ENCODE measurements around the gene SNX22.
"Not testable (repeated sequence)": the region's sequence is repeated elsewhere in the genome, so short reads cannot be mapped to it uniquely, and the experiment has no call there.

Gene SNX22

DNA sequence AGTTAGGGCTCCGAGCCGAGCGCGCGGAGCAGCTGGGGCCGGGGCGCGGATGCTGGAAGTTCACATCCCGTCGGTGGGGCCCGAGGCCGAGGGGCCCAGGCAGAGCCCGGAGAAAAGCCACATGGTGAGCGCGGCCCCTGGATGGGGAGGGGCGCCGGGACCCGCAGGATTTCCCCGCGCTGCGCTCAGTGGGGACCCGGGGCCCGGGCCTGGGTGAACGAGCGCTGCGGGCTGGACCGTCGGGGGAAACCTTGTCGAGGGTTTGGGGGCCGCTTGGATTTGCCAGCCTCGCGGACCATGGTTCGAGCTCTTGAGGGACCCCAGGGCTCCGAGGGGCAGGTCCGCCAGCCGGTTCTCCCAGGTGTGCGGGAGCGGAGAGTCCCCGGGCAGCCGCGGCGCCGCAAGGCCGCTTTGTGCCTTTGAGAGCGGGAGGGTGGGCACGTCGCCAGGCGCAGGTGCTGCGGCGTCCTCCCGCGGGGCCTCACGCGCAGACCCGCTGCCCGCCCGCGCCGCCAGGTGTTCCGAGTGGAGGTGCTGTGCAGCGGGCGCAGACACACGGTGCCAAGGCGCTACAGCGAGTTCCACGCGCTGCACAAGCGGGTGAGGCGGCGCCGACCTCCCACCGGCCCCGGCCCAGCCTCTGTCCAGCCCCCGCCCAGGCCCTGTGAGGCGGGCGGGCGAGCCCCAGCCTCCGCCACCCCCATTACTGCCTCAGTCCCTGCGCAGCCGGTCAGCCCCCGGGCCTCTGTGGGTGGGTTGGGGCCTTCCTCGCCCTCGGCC, at the start of gene SNX22:
SNX22 (plus strand) TSS at position 5 of the 780 bp plus-strand sequence; CDS start at position 50, 45 bp downstream.
- DNase-seq (ENCODE audit: low read depth), result no peak

DNA sequence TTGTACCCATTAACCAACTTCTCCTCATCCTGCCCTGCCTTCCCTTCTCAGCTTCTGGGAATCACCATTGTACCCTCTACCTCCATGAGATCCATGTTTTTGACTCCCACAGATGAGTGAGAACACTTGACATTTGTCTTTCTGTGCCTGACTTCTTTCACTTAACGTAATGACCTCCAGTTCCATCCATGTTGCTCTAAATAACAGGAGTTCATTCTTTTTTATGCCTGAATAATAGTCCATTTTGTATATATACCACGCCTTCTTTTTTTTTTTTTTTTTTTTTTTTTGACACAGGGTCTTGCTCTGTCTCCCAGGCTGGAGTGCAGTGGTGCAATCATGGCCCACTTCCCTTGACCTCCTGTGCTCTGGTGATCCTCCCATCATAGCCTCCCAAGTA, 49.0 kb upstream of the SNX22 start:
- no peak for DNase-seq (ENCODE audit: low read depth)

DNA sequence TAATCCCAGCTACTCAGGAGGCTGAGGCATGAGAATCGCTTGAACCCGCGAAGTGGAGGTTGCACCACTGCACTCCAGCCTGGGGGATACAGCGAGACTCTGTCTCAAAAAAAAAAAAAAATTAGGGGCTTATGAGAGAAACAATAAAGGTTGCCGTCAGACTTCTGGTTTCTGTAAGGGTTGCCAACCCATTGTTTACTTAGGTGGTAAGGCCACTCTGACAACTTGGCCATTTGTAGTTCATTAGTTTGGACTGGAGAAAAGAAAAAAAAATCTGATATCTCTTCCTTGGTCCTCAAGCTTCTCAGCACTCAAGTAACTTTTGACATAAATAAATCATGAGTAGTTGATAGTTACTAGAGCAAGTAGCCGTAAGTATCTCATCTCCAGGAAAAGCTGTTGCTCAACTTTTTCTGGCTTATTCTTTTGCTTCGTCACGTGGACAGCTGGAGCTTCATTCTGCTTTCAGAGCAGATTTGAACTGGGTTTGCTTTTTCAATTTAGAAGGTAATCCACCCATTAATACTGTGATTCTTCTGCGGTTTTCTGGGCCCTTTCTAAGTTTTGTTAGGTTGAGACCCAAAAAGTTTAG, 46.3 kb upstream of the SNX22 start:
- no peak for DNase-seq (ENCODE audit: low read depth)

DNA sequence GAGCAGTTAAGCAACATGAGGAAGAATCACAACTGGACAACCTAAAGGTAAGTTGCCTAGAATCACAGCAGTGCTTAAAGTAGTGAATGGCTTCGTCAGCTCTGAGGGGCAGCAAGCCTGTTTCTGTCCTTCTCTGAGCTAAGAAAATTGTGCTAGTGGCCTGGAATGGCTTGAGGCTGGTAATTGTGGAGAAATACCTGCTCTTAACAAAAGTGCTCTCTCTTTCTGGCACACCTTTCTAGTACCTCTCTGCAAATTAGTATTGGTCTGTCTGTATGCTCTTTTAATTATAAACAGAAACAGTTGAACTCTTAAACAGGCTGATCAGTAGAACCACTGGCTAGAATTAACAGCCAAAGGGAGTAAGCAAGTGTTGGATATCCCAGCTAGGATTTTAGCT, 44.2 kb upstream of the SNX22 start:
- DNase-seq (ENCODE audit: low read depth), result no peak

DNA sequence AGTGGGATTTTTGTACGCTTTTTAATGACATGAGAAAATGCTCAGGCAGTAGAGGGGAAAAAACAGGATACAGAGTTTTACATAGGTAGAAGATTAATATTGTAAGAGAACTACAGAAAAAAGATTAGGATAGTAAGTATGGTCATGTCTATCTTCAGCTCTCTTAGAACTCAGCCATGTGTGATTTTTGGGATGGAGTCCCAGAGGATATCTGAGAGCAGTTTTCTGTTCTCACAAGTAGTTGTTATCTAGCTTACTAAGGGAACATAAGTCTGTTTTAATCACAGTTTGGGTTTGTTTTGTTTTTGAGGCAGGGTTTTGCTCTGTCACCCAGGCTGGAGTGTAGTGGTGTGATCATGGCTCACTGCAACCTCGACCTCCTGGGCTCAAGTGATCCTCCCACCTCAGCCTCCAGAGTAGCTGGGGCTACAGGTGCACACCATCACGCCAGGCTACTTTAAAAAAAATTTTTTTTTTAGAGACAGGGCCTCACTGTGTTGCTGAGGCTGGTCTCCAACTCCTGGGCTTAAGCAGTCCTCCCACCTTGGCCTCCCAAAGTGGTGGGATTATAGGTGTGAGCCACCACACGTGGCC, 41.3 kb upstream of the SNX22 start:
- not testable (repeated sequence) for DNase-seq (ENCODE audit: low read depth)

DNA sequence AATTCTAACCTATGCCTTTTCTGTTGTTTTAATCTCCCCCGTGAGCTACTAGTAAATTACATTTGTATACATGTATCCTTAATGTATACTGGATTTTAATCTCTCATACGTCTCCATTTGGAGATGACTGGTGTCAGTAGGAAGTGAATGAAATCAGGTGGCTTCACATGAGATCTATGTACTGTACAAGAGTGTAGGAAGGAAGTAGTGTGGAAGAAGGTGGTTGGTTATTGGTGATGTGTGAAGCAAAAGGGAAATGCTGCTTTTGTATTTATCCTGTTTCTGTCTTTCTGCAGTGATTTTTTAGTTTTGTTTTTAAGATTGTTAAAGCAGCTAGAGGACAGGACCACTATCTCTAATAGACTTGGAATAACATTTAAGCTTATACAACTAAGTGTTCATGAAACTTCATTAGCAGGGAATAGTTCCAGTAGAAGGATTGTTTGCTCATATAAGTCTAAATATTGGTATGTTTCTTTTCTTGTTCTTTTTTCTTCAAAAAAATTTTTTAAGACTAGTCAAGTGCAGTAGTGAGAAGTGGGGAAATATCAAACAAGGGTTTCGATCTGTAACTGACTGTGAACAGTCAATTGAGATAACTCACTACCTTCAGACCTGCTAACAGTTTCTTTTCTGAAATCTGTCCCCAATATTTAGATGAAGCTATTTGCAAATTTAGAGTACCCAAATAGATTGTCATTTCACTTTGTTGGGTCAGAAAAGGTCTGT, 40.4 kb upstream of the SNX22 start:
- DNase-seq (ENCODE audit: low read depth), result no peak

DNA sequence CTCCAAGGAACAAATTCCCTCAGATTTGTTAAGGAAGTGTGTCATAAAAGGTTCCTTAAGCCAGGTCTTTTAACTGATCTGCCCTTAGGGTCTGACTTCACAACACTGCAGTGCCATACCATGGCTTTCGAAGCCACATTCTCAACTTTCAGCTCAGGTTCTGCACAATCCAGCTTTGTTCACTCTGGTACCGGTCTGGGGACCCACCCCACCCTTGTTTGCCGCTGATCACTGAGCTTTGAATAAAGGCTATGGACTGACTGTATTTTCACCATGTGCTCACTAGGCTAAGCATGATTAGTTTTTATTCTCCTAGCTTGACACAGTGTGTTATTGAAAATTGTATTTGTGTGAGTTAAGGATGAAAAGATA, 39.9 kb upstream of the SNX22 start:
- no peak for DNase-seq (ENCODE audit: low read depth)

DNA sequence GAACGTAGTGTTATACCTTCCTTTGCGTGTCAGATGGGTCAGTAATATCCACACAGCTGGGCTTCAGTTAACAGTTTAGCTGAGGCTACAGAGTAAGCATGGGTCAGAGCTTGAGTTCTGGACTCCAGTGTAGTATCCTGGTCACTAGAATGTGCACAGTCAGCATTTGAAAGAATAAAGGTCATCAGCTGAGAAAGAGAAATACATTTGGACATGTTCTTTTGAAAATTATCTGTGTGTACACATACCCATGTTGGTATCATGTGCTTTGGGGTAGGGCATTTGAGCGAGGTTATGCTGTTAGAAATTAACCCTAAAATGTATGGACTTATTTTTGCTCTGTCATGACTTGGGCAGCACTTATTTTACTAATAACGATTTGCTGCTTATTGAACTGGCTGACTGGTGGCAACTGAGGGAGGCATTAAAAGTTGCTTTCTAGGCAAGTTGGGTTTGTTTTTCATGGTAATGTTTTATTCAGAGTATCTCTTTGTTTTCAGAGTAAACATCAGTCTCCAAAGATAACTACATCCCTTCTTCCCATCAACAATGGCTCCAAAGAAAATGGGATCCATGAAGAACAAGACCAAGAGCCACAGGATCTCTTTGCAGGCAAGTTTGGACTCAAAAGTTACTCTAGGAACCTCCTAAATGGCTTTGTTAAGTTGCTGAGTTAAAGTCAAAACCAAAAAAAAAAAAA, 39.3 kb upstream of the SNX22 start:
- no peak for DNase-seq (ENCODE audit: low read depth)

DNA sequence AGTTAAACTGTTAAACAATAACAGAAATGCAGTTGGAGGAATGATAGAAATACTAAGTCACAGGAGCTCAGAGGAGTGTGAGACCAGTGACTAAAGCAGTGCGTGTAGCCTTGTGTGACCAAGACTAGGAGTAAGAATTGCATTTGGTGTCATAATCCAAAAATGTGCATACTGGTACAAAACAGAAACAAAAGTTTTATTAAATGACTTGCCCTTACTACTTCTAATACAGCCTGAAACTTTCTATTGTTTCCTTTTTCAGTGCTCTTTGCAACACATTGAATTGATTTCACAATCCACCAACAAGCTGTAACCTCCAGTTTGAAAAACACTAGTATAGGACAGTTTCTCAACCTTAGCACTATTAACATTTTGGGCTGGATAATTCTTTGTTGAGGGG, 38.6 kb upstream of the SNX22 start:
- DNase-seq (ENCODE audit: low read depth), result no peak

DNA sequence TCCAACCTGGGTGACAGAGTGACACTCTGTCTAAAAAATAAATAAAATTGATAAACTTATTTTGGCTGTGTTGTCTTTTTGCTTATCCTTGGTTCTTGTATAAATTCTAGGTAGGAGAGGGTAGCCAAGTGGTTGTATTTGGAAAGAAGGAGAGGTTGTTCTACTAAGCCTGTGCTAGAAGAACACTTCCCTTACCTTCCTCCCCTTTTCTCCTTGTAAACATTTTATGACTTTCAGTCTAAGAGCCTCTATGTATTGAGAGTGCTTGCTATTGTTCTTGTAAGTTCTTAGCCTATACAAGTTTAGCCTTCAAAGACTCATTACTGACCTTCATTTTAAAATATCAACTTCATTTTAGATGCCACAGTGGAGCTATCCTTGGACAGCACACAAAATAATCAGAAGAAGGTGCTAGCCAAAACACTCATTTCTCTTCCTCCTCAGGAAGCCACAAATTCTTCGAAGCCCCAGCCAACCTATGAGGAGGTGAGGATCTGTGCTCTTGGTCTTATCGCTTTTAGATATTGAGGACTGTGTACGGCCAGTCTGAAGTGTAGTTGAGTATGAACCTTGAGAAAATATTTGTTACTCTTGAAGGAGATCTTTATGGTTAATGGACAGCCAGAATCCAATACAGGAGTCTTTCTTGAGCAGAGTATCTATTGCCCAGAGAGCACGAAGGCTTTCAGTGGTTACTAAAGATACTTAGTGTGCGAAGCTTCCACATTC, 33.6 kb upstream of the SNX22 start:
- DNase-seq (ENCODE audit: low read depth), result no peak

DNA sequence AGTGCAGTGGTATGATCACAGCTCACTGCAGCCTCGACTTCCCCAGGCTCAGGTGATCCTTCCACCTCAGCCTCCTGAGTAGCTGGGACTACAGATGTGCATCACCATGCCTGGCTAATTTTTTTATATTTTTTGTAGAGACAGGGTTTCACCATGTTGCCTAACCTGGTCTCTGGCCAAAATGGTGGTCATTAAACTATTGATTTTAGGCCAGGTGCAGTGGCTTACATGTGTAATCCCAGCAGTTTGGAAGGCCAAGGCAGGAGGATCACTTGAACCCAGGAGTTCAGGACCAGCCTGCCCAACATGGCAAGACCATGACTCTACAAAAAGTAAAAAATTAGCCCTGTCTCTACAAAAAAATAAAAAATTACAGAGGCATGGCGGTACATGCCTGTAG, 31.2 kb upstream of the SNX22 start:
- not testable (repeated sequence) for DNase-seq (ENCODE audit: low read depth)

DNA sequence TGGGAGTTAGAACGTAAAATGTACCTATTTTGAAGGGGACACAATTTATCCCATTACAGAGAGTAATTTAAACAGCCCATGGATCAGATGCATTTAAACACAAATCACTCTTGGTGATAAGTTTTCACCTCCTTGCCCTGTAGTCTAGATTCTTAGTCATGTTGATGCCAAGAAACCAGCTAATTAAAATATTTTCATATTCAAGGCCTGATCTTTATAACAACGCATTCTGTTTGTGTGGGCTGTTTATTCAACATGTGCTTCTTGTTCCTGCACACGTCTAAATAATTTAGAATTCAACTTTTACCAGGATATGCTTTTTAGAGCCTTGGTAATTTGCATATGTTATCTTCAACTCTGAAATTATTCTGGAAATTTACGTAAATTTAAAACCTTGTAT, 29.9 kb upstream of the SNX22 start:
- no peak for DNase-seq (ENCODE audit: low read depth)

DNA sequence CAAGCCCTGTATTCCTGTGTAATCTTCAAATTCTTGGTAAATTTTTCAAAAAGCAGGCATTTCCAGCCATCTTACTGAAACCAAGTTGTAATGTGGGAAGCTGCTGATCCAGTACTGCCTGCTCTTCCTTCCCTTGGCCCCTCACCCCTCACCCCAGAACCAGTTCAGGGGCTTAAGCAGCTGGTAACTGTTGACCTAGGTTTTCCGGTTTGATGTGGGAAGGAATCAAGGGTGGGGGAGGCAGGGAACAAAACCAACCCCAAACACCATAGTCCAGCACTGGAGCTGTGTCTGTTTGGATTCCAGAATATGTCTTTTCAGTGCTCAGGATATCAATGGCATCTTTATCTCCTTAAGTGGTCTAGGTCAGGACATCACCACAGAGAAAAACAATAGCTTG, 29.1 kb upstream of the SNX22 start:
- DNase-seq (ENCODE audit: low read depth), result no peak

DNA sequence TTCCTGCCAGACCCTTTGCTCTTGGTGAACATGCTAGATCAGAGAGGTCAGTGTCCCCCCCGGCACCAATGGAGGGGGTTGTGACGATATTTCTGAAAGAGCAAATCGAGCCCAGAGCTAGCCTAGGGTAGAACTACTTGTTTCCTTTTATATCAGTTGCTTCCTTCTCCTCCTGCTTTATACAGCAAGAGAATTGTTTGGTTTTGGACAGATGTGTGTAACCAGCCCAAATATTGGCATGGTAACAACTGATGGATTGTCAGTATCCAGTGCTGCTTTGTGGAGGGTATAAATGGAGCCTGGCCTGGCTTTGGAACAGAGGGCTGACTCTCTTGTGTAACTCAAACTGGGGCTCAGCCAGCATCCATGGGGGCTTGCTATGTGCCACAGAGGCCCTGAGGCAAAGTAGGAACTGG, 28.6 kb upstream of the SNX22 start:
- no peak for DNase-seq (ENCODE audit: low read depth)

DNA sequence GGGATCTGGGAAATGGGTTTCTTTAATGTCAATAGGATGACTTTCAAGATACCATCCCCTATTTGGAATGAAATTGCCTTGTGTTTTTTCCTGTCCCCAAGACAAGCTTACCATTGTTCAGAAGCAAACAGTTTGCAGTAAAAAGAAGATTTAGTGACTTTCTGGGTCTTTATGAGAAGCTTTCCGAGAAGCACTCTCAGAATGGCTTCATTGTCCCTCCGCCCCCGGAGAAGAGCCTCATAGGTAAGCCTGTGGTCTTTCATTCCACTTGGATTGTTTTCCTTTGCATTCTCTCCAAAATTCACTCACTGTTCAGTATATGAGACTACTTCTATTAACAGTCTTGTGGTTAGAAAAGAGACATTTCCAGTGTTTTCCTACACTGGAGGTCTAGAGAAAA, 25.6 kb upstream of the SNX22 start:
- DNase-seq (ENCODE audit: low read depth), result no peak

DNA sequence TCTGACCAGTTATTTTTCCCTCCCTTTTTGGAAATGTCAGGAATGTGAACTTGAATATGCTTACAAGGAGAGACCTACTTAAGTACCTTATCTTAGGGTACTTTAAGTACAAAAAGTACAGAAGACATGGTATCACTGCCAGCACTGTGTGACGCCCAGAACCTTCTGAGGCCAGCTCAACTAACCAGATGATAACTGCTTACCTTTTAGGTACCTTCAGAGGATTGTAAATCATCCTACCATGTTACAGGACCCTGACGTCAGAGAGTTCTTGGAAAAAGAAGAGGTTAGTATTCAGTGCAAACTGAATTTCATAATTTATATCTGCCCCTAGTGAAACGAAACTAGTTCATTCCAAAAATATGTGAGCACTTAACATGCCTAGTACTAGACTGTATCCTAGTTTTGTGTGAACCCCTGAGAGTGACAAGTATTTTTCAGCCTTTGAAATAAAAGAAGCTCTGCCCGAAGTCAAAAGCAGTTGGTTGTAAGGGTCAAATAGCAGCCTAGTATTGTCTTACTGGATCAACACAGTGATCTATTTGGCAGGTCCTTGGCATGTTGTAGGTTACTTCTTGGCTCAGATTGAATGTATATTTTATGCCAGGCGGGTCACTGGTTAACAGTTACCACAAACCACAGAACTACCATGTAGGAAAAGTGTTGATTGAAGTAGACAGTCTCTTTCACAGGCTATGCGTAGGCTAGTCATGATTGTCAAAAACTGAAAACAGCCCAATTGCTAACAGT, 23.8 kb upstream of the SNX22 start:
- no peak for DNase-seq (ENCODE audit: low read depth)

DNA sequence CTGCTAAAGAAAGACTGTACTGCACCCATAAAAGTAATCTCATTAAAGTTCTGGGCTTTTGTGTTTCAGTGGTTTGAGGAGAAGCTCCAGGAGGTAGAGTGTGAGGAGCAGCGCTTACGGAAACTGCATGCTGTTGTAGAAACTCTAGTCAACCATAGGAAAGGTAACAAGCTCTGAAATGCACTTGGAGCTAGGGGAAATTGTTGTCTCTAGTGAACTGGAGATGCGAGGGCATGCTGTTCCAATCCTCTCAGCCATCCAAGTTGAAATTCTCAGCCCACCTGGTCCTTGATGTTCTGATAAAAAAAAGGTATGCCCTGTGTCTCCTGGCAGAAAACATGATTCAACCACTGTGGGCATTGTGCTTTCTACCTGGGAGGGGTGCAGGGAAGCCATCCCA, 21.4 kb upstream of the SNX22 start:
- no peak for DNase-seq (ENCODE audit: low read depth)

DNA sequence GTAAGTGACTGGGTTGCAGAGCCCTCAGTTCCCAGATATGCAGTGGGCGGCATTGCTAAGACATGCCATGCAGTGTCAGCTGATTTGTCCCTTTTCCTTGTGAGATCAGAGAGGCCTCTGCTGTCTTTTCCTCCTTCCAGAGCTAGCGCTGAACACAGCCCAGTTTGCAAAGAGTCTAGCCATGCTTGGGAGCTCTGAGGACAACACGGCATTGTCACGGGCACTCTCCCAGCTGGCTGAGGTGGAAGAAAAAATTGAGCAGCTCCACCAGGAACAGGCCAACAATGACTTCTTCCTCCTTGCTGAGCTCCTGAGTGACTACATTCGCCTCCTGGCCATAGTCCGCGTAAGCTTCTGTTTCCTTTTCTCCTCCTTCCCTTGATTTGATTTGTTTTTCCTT, 20.0 kb upstream of the SNX22 start:
- no peak for DNase-seq (ENCODE audit: low read depth)

DNA sequence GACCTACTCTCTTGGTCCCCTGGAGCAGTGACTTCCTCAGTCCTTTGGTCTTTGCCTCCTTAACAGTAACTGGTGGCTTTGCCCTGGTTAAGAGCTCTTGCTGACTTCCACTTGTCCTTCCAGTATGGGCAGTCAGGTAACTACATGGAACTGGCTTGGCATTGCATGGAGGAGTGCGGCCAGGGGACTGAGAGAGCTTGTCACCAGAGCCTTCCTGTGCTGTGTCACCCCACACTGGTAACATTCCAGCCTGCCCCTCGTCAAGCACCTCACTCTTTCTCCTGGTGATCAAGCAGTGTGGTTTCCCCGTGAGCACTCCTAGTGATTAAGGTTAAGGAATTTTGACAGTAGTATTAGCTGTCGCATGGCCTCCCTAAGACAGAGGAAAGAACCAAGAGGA, 19.3 kb upstream of the SNX22 start:
- DNase-seq (ENCODE audit: low read depth), result no peak

DNA sequence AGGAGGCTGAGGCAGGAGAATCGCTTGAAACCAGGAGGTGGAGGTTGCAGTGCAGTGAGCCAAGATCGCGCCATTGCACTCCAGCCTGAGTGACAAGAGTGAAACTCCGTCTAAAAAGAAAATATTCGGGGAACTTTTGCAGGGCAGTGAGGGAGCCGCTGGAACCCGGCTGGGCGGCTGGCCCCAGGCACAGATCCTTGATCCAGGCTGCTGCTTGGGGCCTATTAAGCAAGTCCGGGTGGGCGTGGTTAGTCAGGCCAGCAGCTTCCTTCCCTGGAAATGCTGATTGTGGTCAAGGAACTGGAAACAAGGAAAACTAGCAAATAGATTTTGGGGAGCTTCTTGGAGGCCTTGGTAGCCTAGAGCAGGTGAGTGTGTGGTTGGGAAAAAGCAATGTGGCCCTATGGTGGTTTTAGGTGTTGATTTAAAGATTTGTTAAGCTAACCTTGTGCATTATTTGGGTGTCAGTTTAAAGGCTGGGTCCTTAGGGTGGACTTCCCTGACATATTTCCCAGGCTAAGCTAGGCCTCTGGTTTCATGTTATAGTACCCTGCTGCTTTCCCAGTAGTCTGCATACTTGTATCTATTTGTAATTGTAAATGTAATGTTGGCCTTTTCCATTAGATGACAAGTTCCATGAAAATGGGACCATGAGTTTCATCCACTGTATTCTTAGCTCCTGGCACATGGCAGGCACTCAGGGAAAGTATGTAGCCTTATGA, 17.7 kb upstream of the SNX22 start:
- DNase-seq (ENCODE audit: low read depth), result no peak
